GM18511 (cell line): ENCODE measurements around the gene FBXO4.
"Not testable (repeated sequence)": the region's sequence is repeated elsewhere in the genome, so short reads cannot be mapped to it uniquely, and the experiment has no call there.

Source experiments
- ATAC-seq: cut with Tn5 transposase; IDR thresholded peaks from one replicate; pipeline ENCODE4 v1.9.1; 2021; ENCODE audit warnings: mild to moderate bottlenecking, moderate library complexity; ENCODE audit not compliant: unreplicated experiment

The FBXO4 gene

GRCh38 chr5:41921166-41921565, 3.9 kb upstream of the FBXO4 start:
- no peak for ATAC-seq

- no peak for ATAC-seq
Measured at GRCh38 chr5:41921874-41922273, 3.2 kb upstream of the FBXO4 start.

- ATAC-seq, result no peak
Measured at GRCh38 chr5:41924526-41924871, 582 bp upstream of the FBXO4 start.

GRCh38 chr5:41925555-41925951, 472 bp downstream of the FBXO4 start:
- peak; percentile 35 for ATAC-seq

- ATAC-seq, result no peak
Measured at GRCh38 chr5:41927604-41928003, 2.5 kb downstream of the FBXO4 start.

GRCh38 chr5:41929035-41929434, 4.0 kb downstream of the FBXO4 start:
- no peak for ATAC-seq

- ATAC-seq, result no peak
Measured at GRCh38 chr5:41932770-41933169, 7.7 kb downstream of the FBXO4 start.

- ATAC-seq, result no peak
Measured at GRCh38 chr5:41935544-41935943, 10.5 kb downstream of the FBXO4 start.

- ATAC-seq, result no peak
Measured at GRCh38 chr5:41940641-41941040, 15.6 kb downstream of the FBXO4 start.

- ATAC-seq, result not testable (repeated sequence)
Measured at GRCh38 chr5:41945332-41945955, 20.4 kb downstream of the FBXO4 start.

- no peak for ATAC-seq
Measured at GRCh38 chr5:41951224-41951623, 26.1 kb downstream of the FBXO4 start.

- ATAC-seq, result no peak
Measured at GRCh38 chr5:41954286-41954685, 29.2 kb downstream of the FBXO4 start.

- peak; percentile 60 for ATAC-seq
Measured at GRCh38 chr5:41955432-41956024, 30.4 kb downstream of the FBXO4 start.

- no peak for ATAC-seq
Measured at GRCh38 chr5:41956943-41957342, 31.9 kb downstream of the FBXO4 start.

- ATAC-seq, result no peak
Measured at GRCh38 chr5:41960481-41960880, 35.4 kb downstream of the FBXO4 start.

GRCh38 chr5:41961736-41962135, 36.7 kb downstream of the FBXO4 start:
- no peak for ATAC-seq

GRCh38 chr5:41962491-41962890, 37.4 kb downstream of the FBXO4 start:
- ATAC-seq, result no peak

- no peak for ATAC-seq
Measured at GRCh38 chr5:41966401-41967105, 41.5 kb downstream of the FBXO4 start.

- no peak for ATAC-seq
Measured at GRCh38 chr5:41967401-41967800, 42.3 kb downstream of the FBXO4 start.

- no peak for ATAC-seq
Measured at GRCh38 chr5:41968153-41968723, 43.2 kb downstream of the FBXO4 start.

- ATAC-seq, result no peak
Measured at GRCh38 chr5:41973087-41973486, 48.0 kb downstream of the FBXO4 start.

- ATAC-seq, result no peak
Measured at GRCh38 chr5:41973887-41974286, 48.8 kb downstream of the FBXO4 start.
